Prostate gland (tissue), 2 donors: Measurements from ENCODE around the gene TNFRSF13B.
A peak's percentile ranks its signal among the peaks of the same experiment; 100 is the strongest.

Source experiments
- CTCF ChIP-seq, 4 experiments: fragments of 200-600 bp in 2 of 4; fragments of 450-650 bp in 2 of 4; sonication (generic) in 2 of 4; IDR thresholded peaks; 1 replicate in 3 of 4; 2 replicates in 1 of 4; pipeline ENCODE4 v1.5.1; 2016 to 2019; ENCODE audit warnings: antibody characterized with exemption in 4 of 4, mild to moderate bottlenecking in 2 of 4, moderate library complexity in 2 of 4
- POLR2A ChIP-seq: fragments of 450-650 bp; IDR thresholded peaks from one replicate; pipeline ENCODE4 v1.6.1; 2016; ENCODE audit warnings: antibody characterized with exemption, mild to moderate bottlenecking
- POLR2AphosphoS5 ChIP-seq: sonication (generic); formaldehyde crosslinking; IDR thresholded peaks from one replicate; pipeline ENCODE4 v1.6.1; 2017; ENCODE audit warnings: antibody characterized with exemption

GRCh38 chr17:16922386-16923096, 49.4 kb downstream of the TNFRSF13B start:
- TF ChIP-seq CTCF (IDR thresholded peaks at IDR 0.05) (peak in 1 of 4 experiments; percentile 18), POLR2AphosphoS5 (no peak), POLR2A (no peak)
